ENCODE measurements around the gene CNTFR. TPM values are rescaled to one million over a fixed set of nuclear protein-coding genes. Genes with fewer than 3 reads are reported as not detected.

Gene CNTFR
- total and polyA plus RNA-seq, 5 donors from 2014 or later = not detected

- ATAC-seq (ENCODE audit: low read depth in 2 of 2) (no peak), DNase-seq (no peak)
- Histone ChIP-seq H3K36me3 (ENCODE audit: control insufficient read depth, insufficient read depth, low read length) (no peaks in the 10 kb centered on the region), H3K9me3 (ENCODE audit: control insufficient read depth in 2 of 2, low read length in 2 of 2) (no peaks in the 10 kb centered on the region), H3K27me3 (ENCODE audit: control insufficient read depth, insufficient read depth, low read length) (peaks cover 29% of the 10 kb centered on the region), H3K4me3 (ENCODE audit: low read depth, low read length) (no peak overlapping the region), H3K4me1 (ENCODE audit: control insufficient read depth, insufficient read depth, low read length, poor library complexity, severe bottlenecking) (peaks cover 8% of the 10 kb centered on the region), H3K27ac (ENCODE audit: insufficient read depth, low read length, poor library complexity, severe bottlenecking) (no peak overlapping the region)
- Mint-ChIP-seq H3K4me3 (no peak overlapping the region), H3K9me3 (peaks cover 0 to 3% (median 0%) of the 10 kb centered on the region in 7 donors), H3K27me3 (peaks cover 80% of the 10 kb centered on the region), H3K4me1 (peaks cover 0 to 12% (median 2%) of the 10 kb centered on the region in 4 donors), H3K36me3 (peaks cover 5% of the 10 kb centered on the region), H3K27ac (no peak overlapping the region)
Observed at GRCh38 chr9:34582787-34583186, 6.7 kb downstream of the CNTFR start.

DNA sequence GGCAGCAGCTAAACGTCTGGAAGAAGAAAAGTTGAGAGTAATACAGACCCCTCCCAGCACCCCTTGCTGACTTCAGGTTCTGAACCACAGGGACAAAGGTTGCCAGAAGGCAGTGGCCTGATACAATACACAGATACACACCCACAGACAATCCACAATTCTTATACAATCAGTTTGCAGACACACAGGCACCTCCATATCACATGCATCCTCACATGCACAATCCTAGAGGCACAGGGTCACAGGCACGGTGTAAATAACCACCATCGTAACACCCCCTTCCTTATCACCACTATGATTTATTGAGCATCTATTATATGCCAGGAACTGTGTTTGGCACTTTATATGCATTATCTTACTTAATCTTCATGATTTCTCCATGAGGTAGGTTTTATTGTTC lies 8.2 kb downstream of the CNTFR start:
- Mint-ChIP-seq H3K27ac (no peak overlapping the region), H3K27me3 (peaks cover 81% of the 10 kb centered on the region), H3K4me1 (peaks cover 0 to 18% (median 2%) of the 10 kb centered on the region in 4 donors), H3K36me3 (peaks cover 5% of the 10 kb centered on the region), H3K4me3 (no peak overlapping the region), H3K9me3 (peaks cover 0 to 3% (median 0%) of the 10 kb centered on the region in 7 donors)
- no peak for ATAC-seq (ENCODE audit: low read depth in 2 of 2)
- Histone ChIP-seq H3K4me3 (ENCODE audit: low read depth, low read length) (no peak overlapping the region), H3K36me3 (ENCODE audit: control insufficient read depth, insufficient read depth, low read length) (no peaks in the 10 kb centered on the region), H3K4me1 (ENCODE audit: control insufficient read depth, insufficient read depth, low read length, poor library complexity, severe bottlenecking) (peaks cover 11% of the 10 kb centered on the region), H3K9me3 (ENCODE audit: control insufficient read depth in 2 of 2, low read length in 2 of 2) (no peaks in the 10 kb centered on the region), H3K27me3 (ENCODE audit: control insufficient read depth, insufficient read depth, low read length) (peaks cover 18% of the 10 kb centered on the region), H3K27ac (ENCODE audit: insufficient read depth, low read length, poor library complexity, severe bottlenecking) (no peak overlapping the region)
- no peak for DNase-seq

GRCh38 chr9:34580358-34580757 lies 9.2 kb downstream of the CNTFR start:
- ATAC-seq (ENCODE audit: low read depth in 2 of 2) = no peak

GRCh38 chr9:34579808-34580163 lies 9.7 kb downstream of the CNTFR start:
- peaks cover 11% of the 10 kb centered on the region for H3K4me1 ChIP-seq (ENCODE audit: control insufficient read depth, insufficient read depth, low read length, poor library complexity, severe bottlenecking)
- Mint-ChIP-seq H3K9me3 (peaks cover 0 to 3% (median 0%) of the 10 kb centered on the region in 7 donors), H3K27me3 (peaks cover 86% of the 10 kb centered on the region), H3K4me1 (peaks cover 0 to 16% (median 3%) of the 10 kb centered on the region in 4 donors), H3K27ac (no peak overlapping the region), H3K4me3 (no peak overlapping the region), H3K36me3 (peaks cover 5% of the 10 kb centered on the region)
- peaks cover 21% of the 10 kb centered on the region for H3K27me3 ChIP-seq (ENCODE audit: control insufficient read depth, insufficient read depth, low read length)
- no peak overlapping the region for H3K4me3 ChIP-seq (ENCODE audit: low read depth, low read length)
- no peak for ATAC-seq (ENCODE audit: low read depth in 2 of 2)
- no peak for DNase-seq
- no peaks in the 10 kb centered on the region for H3K36me3 ChIP-seq (ENCODE audit: control insufficient read depth, insufficient read depth, low read length)
- H3K9me3 ChIP-seq (ENCODE audit: control insufficient read depth in 2 of 2, low read length in 2 of 2) = no peaks in the 10 kb centered on the region
- H3K27ac ChIP-seq (ENCODE audit: insufficient read depth, low read length, poor library complexity, severe bottlenecking) = no peak overlapping the region

More at GRCh38 chr9:34580358-34580757, 9.2 kb downstream of the CNTFR start:
- Histone ChIP-seq H3K36me3 (ENCODE audit: control insufficient read depth, insufficient read depth, low read length) (no peaks in the 10 kb centered on the region), H3K27ac (ENCODE audit: insufficient read depth, low read length, poor library complexity, severe bottlenecking) (no peak overlapping the region), H3K9me3 (ENCODE audit: control insufficient read depth in 2 of 2, low read length in 2 of 2) (no peaks in the 10 kb centered on the region), H3K4me1 (ENCODE audit: control insufficient read depth, insufficient read depth, low read length, poor library complexity, severe bottlenecking) (peaks cover 11% of the 10 kb centered on the region), H3K27me3 (ENCODE audit: control insufficient read depth, insufficient read depth, low read length) (peaks cover 21% of the 10 kb centered on the region), H3K4me3 (ENCODE audit: low read depth, low read length) (no peak overlapping the region)
- Mint-ChIP-seq H3K4me1 (peaks cover 0 to 16% (median 3%) of the 10 kb centered on the region in 4 donors), H3K36me3 (peaks cover 5% of the 10 kb centered on the region), H3K27me3 (peaks cover 82% of the 10 kb centered on the region), H3K4me3 (no peak overlapping the region), H3K9me3 (peaks cover 0 to 3% (median 0%) of the 10 kb centered on the region in 7 donors), H3K27ac (no peak overlapping the region)
- DNase-seq = no peak

GRCh38 chr9:34579104-34579807 lies 10.3 kb downstream of the CNTFR start:
- no peak for ATAC-seq (ENCODE audit: low read depth in 2 of 2)
- Mint-ChIP-seq H3K27me3 (peaks cover 81% of the 10 kb centered on the region), H3K9me3 (peaks cover 0 to 3% (median 0%) of the 10 kb centered on the region in 7 donors), H3K27ac (peak overlapping the region in 1 of 3 donors; percentile 78), H3K4me1 (peaks cover 0 to 16% (median 3%) of the 10 kb centered on the region in 4 donors), H3K4me3 (peak overlapping the region in 1 of 4 donors; percentile 46), H3K36me3 (peaks cover 5% of the 10 kb centered on the region)
- Histone ChIP-seq H3K4me3 (ENCODE audit: low read depth, low read length) (no peak overlapping the region), H3K27ac (ENCODE audit: insufficient read depth, low read length, poor library complexity, severe bottlenecking) (no peak overlapping the region), H3K4me1 (ENCODE audit: control insufficient read depth, insufficient read depth, low read length, poor library complexity, severe bottlenecking) (peaks cover 11% of the 10 kb centered on the region), H3K36me3 (ENCODE audit: control insufficient read depth, insufficient read depth, low read length) (no peaks in the 10 kb centered on the region), H3K27me3 (ENCODE audit: control insufficient read depth, insufficient read depth, low read length) (peaks cover 21% of the 10 kb centered on the region), H3K9me3 (ENCODE audit: control insufficient read depth in 2 of 2, low read length in 2 of 2) (no peaks in the 10 kb centered on the region)
- DNase-seq = no peak

DNA sequence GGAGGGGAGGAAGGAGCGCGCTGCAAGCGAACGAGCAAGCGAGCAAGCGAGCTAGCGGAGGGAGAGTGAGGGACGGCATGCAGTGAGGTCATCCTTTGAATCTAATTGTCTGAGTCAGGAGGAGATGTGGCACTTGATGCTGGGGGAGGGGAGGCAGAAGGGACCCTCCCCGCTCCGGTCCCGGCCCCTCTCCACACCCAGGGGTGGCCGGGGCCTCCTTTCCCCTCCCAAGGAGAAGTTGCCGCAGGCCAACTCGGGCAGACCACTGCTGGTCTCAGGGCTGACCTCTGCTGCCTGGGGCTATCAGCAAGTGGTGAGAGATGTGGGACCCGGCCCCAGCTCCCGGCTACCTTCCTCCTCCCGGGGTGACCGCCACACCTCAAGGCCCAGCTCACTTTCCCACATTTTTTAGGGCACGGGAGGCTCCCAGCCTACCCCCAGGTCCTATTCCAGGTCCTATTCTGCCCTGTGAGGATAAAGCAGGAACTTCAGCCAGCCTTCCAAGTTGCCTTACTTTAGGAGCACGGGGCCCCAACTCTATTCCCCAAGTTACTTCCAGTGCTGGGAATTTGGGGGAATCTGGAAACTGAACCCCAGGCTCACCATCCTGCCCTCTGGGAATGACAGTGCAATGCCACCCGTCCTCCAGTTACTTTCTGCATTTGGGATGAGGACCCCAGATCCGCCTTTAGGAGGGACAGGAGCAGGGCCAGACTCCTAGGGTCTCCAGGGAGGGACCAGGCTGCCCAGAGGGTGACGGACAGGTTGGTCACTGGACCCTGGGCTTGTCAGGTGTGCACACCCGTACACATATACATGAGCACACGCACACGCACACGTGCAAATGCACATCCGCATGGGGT lies 11.1 kb downstream of the CNTFR start:
- Histone ChIP-seq H3K9me3 (ENCODE audit: control insufficient read depth in 2 of 2, low read length in 2 of 2) (no peaks in the 10 kb centered on the region), H3K36me3 (ENCODE audit: control insufficient read depth, insufficient read depth, low read length) (no peaks in the 10 kb centered on the region), H3K27ac (ENCODE audit: insufficient read depth, low read length, poor library complexity, severe bottlenecking) (no peak overlapping the region), H3K27me3 (ENCODE audit: control insufficient read depth, insufficient read depth, low read length) (peaks cover 21% of the 10 kb centered on the region), H3K4me1 (ENCODE audit: control insufficient read depth, insufficient read depth, low read length, poor library complexity, severe bottlenecking) (peaks cover 11% of the 10 kb centered on the region), H3K4me3 (ENCODE audit: low read depth, low read length) (no peak overlapping the region)
- Mint-ChIP-seq H3K9me3 (peaks cover 0 to 3% (median 0%) of the 10 kb centered on the region in 7 donors), H3K4me3 (peak overlapping the region in 1 of 4 donors; percentile 46), H3K27ac (no peak overlapping the region), H3K4me1 (peaks cover 0 to 16% (median 3%) of the 10 kb centered on the region in 4 donors), H3K36me3 (peaks cover 5% of the 10 kb centered on the region), H3K27me3 (peaks cover 77% of the 10 kb centered on the region)
- DNase-seq = no peak
- no peak for ATAC-seq (ENCODE audit: low read depth in 2 of 2)

GRCh38 chr9:34577400-34578240 lies 11.9 kb downstream of the CNTFR start:
- DNase-seq = no peak
- Histone ChIP-seq H3K36me3 (ENCODE audit: control insufficient read depth, insufficient read depth, low read length) (no peaks in the 10 kb centered on the region), H3K9me3 (ENCODE audit: control insufficient read depth in 2 of 2, low read length in 2 of 2) (no peaks in the 10 kb centered on the region), H3K27ac (ENCODE audit: insufficient read depth, low read length, poor library complexity, severe bottlenecking) (no peak overlapping the region), H3K27me3 (ENCODE audit: control insufficient read depth, insufficient read depth, low read length) (peaks cover 21% of the 10 kb centered on the region), H3K4me3 (ENCODE audit: low read depth, low read length) (no peak overlapping the region), H3K4me1 (ENCODE audit: control insufficient read depth, insufficient read depth, low read length, poor library complexity, severe bottlenecking) (peaks cover 11% of the 10 kb centered on the region)
- peaks cover 0 to 3% (median 0%) of the 10 kb centered on the region in 7 donors for H3K9me3 Mint-ChIP-seq
- H3K36me3 Mint-ChIP-seq = peaks cover 5% of the 10 kb centered on the region
- no peak overlapping the region for H3K27ac Mint-ChIP-seq
- peaks cover 71% of the 10 kb centered on the region for H3K27me3 Mint-ChIP-seq
- no peak for ATAC-seq (ENCODE audit: low read depth in 2 of 2)
- H3K4me1 Mint-ChIP-seq = peaks cover 0 to 16% (median 3%) of the 10 kb centered on the region in 4 donors
- peak overlapping the region in 3 of 4 donors; percentile 28 to 65 (median 36) for H3K4me3 Mint-ChIP-seq

Measured in CD4-positive, CD25-positive, alpha-beta regulatory T cell (primary cell).